ENCODE measurements around the gene IGLL5. TPM values are rescaled to one million over a fixed set of nuclear protein-coding genes. Genes with fewer than 3 reads are reported as not detected.

Gene IGLL5
- total RNA-seq, 1 donor from 2014 or later, result not detected

- TF ChIP-seq EZH2 (IDR thresholded peaks at IDR 0.05; ENCODE audit: insufficient read depth, low read length) (no peak), CTCF (IDR thresholded peaks at IDR 0.05; ENCODE audit: insufficient read depth, low read depth, low read length) (no peak)
- H3K4me1 Mint-ChIP-seq (ENCODE audit: low read depth, unreplicated experiment), result no peaks in the 10 kb centered on the region
- DNase-seq (ENCODE audit: low read depth) (no peak), FAIRE-seq (no peak)
- Histone ChIP-seq H3K4me3 (ENCODE audit: insufficient read depth, low read depth, low read length) (no peak overlapping the region), H3K9me3 (ENCODE audit: insufficient read depth, low read depth, low read length) (no peaks in the 10 kb centered on the region), H4K20me1 (ENCODE audit: insufficient read depth, low read length) (no peaks in the 10 kb centered on the region), H3K79me2 (ENCODE audit: insufficient read depth, low read length) (no peaks in the 10 kb centered on the region), H3K27ac (ENCODE audit: low read depth, low read length) (no peak overlapping the region), H2AFZ (ENCODE audit: low read depth, low read length) (no peak overlapping the region), H3K4me1 (ENCODE audit: insufficient read depth, low read length) (no peaks in the 10 kb centered on the region), H3K27me3 (ENCODE audit: insufficient read depth, low read length) (peaks cover 4% of the 10 kb centered on the region), H3K4me2 (ENCODE audit: low read length) (no peak overlapping the region), H3K9ac (ENCODE audit: low read length) (no peak overlapping the region), H3K36me3 (ENCODE audit: insufficient read depth, low read length) (no peaks in the 10 kb centered on the region)
- no peaks in the 10 kb centered on the region for H3K9me3 Mint-ChIP-seq (ENCODE audit: unreplicated experiment)
- peaks cover 79% of the 10 kb centered on the region for H3K27me3 Mint-ChIP-seq (ENCODE audit: low read depth, unreplicated experiment)
- H3K36me3 Mint-ChIP-seq (ENCODE audit: low read depth, unreplicated experiment), result no peaks in the 10 kb centered on the region
- H3K4me3 Mint-ChIP-seq (ENCODE audit: unreplicated experiment), result no peak overlapping the region
- no peak overlapping the region for H3K27ac Mint-ChIP-seq (ENCODE audit: unreplicated experiment)
Observed at GRCh38 chr22:22882033-22882717, 5.4 kb upstream of the IGLL5 start.

GRCh38 chr22:22883090-22883727, 4.4 kb upstream of the IGLL5 start:
- DNase-seq (ENCODE audit: low read depth) (no peak), FAIRE-seq (no peak)
- H3K4me1 Mint-ChIP-seq (ENCODE audit: low read depth, unreplicated experiment), result no peaks in the 10 kb centered on the region
- TF ChIP-seq CTCF (IDR thresholded peaks at IDR 0.05; ENCODE audit: insufficient read depth, low read depth, low read length) (no peak), EZH2 (IDR thresholded peaks at IDR 0.05; ENCODE audit: insufficient read depth, low read length) (no peak)
- Histone ChIP-seq H3K27ac (ENCODE audit: low read depth, low read length) (no peak overlapping the region), H3K9ac (ENCODE audit: low read length) (no peak overlapping the region), H3K36me3 (ENCODE audit: insufficient read depth, low read length) (no peaks in the 10 kb centered on the region), H4K20me1 (ENCODE audit: insufficient read depth, low read length) (no peaks in the 10 kb centered on the region), H3K9me3 (ENCODE audit: insufficient read depth, low read depth, low read length) (no peaks in the 10 kb centered on the region), H2AFZ (ENCODE audit: low read depth, low read length) (no peak overlapping the region), H3K27me3 (ENCODE audit: insufficient read depth, low read length) (peaks cover 4% of the 10 kb centered on the region), H3K4me1 (ENCODE audit: insufficient read depth, low read length) (no peaks in the 10 kb centered on the region), H3K4me3 (ENCODE audit: insufficient read depth, low read depth, low read length) (no peak overlapping the region), H3K4me2 (ENCODE audit: low read length) (no peak overlapping the region), H3K79me2 (ENCODE audit: insufficient read depth, low read length) (no peaks in the 10 kb centered on the region)
- H3K4me3 Mint-ChIP-seq (ENCODE audit: unreplicated experiment), result no peak overlapping the region
- no peaks in the 10 kb centered on the region for H3K36me3 Mint-ChIP-seq (ENCODE audit: low read depth, unreplicated experiment)
- peaks cover 82% of the 10 kb centered on the region for H3K27me3 Mint-ChIP-seq (ENCODE audit: low read depth, unreplicated experiment)
- no peaks in the 10 kb centered on the region for H3K9me3 Mint-ChIP-seq (ENCODE audit: unreplicated experiment)
- H3K27ac Mint-ChIP-seq (ENCODE audit: unreplicated experiment), result no peak overlapping the region
